GM19351 (cell line): ENCODE measurements around the gene ACER2.
"Not testable (repeated sequence)": the region's sequence is repeated elsewhere in the genome, so short reads cannot be mapped to it uniquely, and the experiment has no call there.

Source experiments
- ATAC-seq: cut with Tn5 transposase; IDR thresholded peaks from one replicate; pipeline ENCODE4 v1.9.1; 2021; ENCODE audit warnings: mild to moderate bottlenecking, moderate library complexity; ENCODE audit not compliant: unreplicated experiment

ACER2 gene

DNA sequence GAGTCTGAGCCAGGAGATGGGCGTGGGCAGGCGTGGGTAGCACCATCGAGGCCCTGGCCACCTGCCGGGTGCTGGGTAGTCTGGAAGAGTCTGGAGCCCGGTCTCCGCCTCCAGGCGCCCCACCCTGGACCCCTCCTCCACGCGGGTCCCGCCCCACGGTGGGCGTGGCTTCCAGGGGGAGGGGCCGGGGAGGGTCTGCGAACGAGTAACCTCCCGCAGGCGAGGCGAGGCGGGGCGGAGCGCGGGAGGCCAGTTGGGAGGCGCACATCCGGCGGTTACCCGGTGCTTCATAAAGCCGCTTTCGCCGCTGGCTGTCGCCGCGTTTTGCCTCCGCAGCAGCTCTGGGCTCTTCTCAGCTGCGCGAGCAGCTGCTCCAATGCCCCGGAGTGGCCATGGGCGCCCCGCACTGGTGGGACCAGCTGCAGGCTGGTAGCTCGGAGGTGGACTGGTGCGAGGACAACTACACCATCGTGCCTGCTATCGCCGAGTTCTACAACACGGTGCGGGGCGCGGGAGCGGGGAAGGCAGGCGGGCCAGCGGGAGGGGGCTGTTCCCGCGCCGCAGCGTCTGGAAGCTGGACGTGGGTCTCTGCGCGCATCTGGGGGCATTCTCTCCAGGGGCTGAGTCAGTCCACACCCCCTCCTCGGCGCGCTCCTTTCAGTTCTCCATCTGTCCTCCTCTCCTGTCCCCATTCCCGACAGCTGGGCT is at the start of gene ACER2:
ACER2 (plus strand) TSS at position 317 of the 708 bp plus-strand sequence; CDS start at position 393, 76 bp downstream.
- peak; percentile 91 for ATAC-seq

DNA sequence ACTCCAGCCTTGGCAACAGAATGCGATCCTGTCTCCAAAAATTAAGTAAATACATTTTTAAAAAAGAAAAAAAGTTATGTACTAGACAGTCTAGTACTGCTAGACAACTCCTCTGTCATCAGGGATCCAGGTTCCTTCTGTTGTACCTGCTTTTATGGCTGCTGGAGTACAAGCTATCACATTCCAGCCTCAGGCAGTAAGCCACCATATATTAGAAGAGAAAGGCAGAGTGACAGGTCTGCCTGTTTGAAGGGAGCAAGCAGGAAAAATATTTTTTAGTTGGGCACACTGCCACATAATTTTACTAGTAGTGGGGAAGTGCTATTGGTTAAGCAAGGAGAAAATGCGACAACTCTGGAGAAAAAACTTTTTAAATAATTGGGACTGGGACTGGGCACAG is 39.7 kb upstream of the ACER2 start:
- ATAC-seq = no peak

- no peak for ATAC-seq
Observed at GRCh38 chr9:19371942-19372341, 36.9 kb upstream of the ACER2 start.

DNA sequence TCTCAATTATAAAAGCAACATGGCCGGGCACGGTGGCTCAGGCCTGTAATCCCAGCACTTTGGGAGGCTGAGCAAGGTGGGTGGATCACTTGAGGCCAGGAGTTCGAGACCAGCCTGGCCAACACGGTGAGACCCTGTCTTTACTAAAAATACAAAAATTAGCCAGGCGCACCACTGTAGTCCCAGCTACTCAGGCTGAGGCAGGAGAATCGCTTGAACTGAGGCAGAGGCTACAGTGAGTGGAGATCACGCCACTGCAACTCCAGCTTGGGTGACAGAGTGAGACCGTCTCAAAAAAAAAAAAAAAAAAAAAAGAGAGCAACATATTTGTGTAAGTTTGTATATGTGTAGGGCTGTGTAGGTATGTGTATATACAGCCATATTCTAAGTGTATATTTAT is 36.2 kb upstream of the ACER2 start:
- ATAC-seq = no peak

- ATAC-seq = no peak
Observed at GRCh38 chr9:19373527-19373926, 35.3 kb upstream of the ACER2 start.

DNA sequence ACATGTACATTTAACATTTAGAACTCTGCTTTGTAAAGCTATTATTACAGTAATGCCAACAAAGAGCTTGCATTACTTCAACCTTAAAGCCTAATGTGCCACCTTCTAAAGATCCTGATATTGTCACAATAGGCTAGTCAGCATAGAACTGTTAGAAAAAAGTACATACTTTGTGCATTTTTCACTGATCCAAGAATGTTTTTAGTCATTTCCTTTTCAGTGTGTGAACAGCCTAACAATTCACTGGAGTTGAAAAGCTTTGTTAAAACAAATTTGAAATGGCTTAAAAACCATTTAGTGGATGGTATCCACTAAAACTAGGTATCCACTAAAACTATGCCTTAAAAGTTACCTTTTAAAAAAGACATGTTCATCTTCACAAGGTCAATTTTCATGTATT is 33.3 kb upstream of the ACER2 start:
- ATAC-seq = no peak

GRCh38 chr9:19376931-19377330 is 31.9 kb upstream of the ACER2 start:
- ATAC-seq = no peak

- ATAC-seq = no peak
Observed at GRCh38 chr9:19378164-19378563, 30.6 kb upstream of the ACER2 start.

GRCh38 chr9:19378647-19379046 is 30.2 kb upstream of the ACER2 start:
- no peak for ATAC-seq

GRCh38 chr9:19379283-19379682 is 29.5 kb upstream of the ACER2 start:
- no peak for ATAC-seq

DNA sequence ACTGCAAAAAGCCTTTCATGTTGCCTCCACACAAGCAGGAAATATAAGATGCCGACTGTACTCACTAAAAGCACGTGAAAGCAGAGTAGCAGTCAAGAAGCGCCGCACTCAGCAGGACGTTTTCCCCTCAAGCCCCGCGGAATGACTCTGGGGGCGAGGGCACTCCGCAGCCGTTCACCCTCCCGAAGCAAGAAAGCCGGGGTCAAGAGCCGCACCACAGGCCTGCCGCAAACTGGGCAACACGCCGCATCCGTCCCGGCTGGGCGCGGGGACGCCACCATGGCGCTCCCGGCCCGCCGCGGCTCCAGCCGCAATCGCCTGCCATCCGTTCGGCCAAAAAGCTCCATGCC is 29.1 kb upstream of the ACER2 start:
- ATAC-seq = peak; percentile 20

GRCh38 chr9:19380826-19381075 is 28.1 kb upstream of the ACER2 start:
- ATAC-seq = no peak

GRCh38 chr9:19381656-19382055 is 27.2 kb upstream of the ACER2 start:
- ATAC-seq = no peak

DNA sequence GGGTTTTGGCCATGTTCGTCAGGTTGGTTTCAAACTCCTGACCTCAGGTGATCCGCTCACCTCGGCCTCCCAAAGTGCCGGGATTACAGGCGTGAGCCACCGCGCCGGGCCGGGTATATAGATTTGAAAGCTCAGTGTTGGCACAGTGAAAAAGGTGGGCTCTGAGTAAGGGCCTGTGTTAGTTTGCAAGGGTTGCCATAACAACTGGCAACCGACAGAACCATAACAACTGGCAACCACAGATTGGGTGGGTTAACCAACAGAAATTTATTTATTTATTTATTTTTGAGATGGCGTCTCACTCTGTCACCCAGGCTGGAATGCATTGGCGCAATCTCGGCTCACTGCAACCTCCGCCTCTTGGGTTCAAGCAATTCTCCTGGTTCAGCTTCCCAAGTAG is 23.6 kb upstream of the ACER2 start:
- not testable (repeated sequence) for ATAC-seq

- ATAC-seq = no peak
Observed at GRCh38 chr9:19385786-19386501, 22.9 kb upstream of the ACER2 start.

DNA sequence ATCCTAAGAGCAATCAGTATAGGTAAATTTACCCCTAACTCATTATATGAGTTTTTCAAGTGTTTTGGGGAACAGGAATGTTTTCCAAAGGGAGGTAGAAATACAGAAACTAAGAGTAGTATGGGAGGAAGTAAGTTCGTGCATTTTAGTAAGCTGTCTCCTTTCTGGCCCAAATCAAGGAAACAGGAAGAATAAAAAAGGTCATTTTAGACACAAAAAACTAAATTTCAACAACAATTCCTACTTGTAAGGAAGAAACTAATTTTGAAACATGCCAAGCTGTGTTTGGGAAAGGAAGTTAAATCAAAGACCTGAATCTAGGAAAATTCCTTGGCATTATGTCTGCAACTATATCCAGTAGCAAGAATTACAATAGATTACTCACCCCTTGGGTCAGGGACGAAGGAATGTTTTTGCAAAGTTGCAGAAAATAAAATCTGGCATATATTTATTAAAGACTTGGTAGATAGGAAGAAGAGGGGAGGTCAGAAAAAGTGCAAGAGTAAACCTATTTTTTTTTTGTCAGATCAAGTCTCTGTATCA is 22.2 kb upstream of the ACER2 start:
- ATAC-seq = no peak

DNA sequence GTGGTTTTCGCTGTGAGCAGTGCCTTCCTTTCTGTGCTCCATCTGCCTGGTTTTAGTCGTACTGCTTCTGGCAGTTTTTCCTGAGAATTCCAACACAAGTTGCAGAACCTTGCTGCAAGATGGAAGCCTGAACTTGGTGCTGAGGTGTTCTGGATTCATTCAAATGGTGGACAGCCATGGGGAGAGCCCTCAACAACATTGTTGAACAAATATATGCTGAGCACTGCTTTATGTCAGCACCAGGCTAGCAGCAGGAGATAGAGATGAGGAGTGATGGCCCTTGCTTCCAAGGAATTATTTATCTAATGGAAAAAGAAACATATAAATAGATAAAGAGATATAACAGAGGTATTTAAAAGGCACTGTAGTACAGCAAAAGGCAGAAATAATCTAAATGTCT is 21.5 kb upstream of the ACER2 start:
- ATAC-seq = no peak

- ATAC-seq = not testable (repeated sequence)
Observed at GRCh38 chr9:19389539-19389938, 19.3 kb upstream of the ACER2 start.

- no peak for ATAC-seq
Observed at GRCh38 chr9:19397845-19398244, 11.0 kb upstream of the ACER2 start.

GRCh38 chr9:19403231-19403630 is 5.6 kb upstream of the ACER2 start:
- not testable (repeated sequence) for ATAC-seq

DNA sequence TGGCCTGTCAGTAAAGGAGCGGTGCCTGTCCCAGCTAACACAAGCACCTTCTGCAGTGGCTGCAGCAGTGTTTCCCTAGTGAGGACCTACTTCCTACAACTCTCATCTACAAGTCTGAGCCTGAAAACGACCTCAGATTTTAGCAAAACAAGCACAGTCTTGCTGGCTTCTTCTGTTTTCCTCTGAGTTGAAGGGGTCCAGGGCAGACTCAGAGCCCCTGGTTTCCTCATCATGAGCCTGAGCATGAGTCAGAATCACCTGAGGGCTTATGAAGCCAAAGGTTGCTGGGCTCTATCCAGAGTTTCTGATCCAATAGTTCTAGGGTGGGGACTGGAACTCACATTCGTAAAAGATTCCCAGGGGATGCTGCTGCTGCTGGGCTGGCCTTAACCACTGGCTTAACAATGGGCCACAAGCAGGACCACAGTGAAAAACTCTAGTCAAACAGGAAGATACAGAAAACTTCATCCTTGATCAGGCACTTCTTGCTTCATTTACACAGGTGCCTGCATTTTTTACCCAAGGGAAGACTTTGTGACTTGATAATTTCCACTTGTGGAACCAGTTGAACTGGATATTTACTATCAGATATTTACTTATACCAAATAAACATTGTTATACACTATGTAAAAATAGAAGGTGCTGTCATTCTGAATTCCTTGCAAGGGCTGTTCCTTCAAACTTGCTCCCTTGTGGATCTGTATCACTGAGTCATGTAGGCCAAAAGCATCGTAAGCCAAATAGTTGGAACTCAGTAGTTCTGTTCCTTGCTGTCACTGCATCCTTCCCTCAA is 4.3 kb upstream of the ACER2 start:
- ATAC-seq = no peak

- ATAC-seq = no peak
Observed at GRCh38 chr9:19405771-19406170, 3.0 kb upstream of the ACER2 start.
